H1 (cell line): ENCODE measurements around the gene PROZ. TPM values are rescaled to one million over a fixed set of nuclear protein-coding genes. Genes with fewer than 3 reads are reported as not detected.

Experiments
- CBX5 ChIP-seq: fragments of 300-800, 300-1000 bp; sonication (generic); IDR thresholded peaks from 2 replicates; pipeline ENCODE4 v1.7.1; 2016; ENCODE audit warnings: antibody characterized with exemption, low read length, low read depth
- CBX8 ChIP-seq: fragments of 300-800, 300-1000 bp; sonication (generic); IDR thresholded peaks from 2 replicates; pipeline ENCODE4 v1.7.1; 2016; ENCODE audit warnings: low read depth, low read length, borderline replicate concordance
- CHD1 ChIP-seq: IDR thresholded peaks from 2 replicates; pipeline ENCODE4 v1.6.1; 2012; ENCODE audit warnings: low read depth, low read length, improper control_type of control experiment
- GABPA ChIP-seq: IDR thresholded peaks from 2 replicates; pipeline ENCODE4 v1.6.1; 2011; ENCODE audit warnings: mild to moderate bottlenecking, low read length, moderate library complexity, borderline replicate concordance; ENCODE audit not compliant: insufficient read depth
- HDAC2 ChIP-seq, 2 experiments: fragments of 300-600 bp in 1 of 2; sonication (generic) in 1 of 2; IDR thresholded peaks; 2 replicates each; pipeline ENCODE4 v1.6.1; 2011 to 2012; ENCODE audit warnings: low read depth in 2 of 2, low read length in 2 of 2, mild to moderate bottlenecking in 2 of 2, moderate library complexity in 2 of 2, borderline replicate concordance in 1 of 2, inconsistent platforms in 1 of 2
- MAFK ChIP-seq: IDR thresholded peaks from 2 replicates; pipeline ENCODE4 v1.6.1; 2012; ENCODE audit warnings: low read depth, mild to moderate bottlenecking, improper control_type of control experiment, low read length
- NANOG ChIP-seq: IDR thresholded peaks from 2 replicates; pipeline ENCODE4 v1.6.1; 2011; ENCODE audit warnings: low read length, low read depth, mild to moderate bottlenecking, inconsistent platforms; ENCODE audit not compliant: insufficient read depth, poor library complexity, severe bottlenecking
- RNF2 ChIP-seq: fragments of 200-900, 300-1000 bp; sonication (generic); IDR thresholded peaks from 2 replicates; pipeline ENCODE4 v1.7.1; 2016; ENCODE audit warnings: borderline replicate concordance, low read depth, mild to moderate bottlenecking, antibody characterized with exemption, low read length; ENCODE audit not compliant: poor library complexity, severe bottlenecking; ENCODE audit errors: missing control alignments
- SP2 ChIP-seq: IDR thresholded peaks from 2 replicates; pipeline ENCODE4 v1.6.1; 2012; ENCODE audit warnings: mild to moderate bottlenecking, low read length, inconsistent platforms
- SUZ12 ChIP-seq: fragments of 200-600 bp; sonication (generic); IDR thresholded peaks from 2 replicates; pipeline ENCODE4 v1.6.1; 2012; ENCODE audit warnings: mild to moderate bottlenecking, inconsistent platforms, low read length, moderate library complexity, mixed read lengths
- polyA plus RNA-seq, 7 experiments: library from polyadenylated mRNA; depleted of rRNA in 3 of 7; stranded (reverse) in 5 of 7; unstranded in 2 of 7; fragments of >200 nt in 5 of 7; fragments of 200-250 nt in 2 of 7; gene quantifications; 1 replicate in 5 of 7; 2 replicates in 1 of 7; 4 replicates in 1 of 7; pipeline versions ENCODE4 v1.2.1 to v1.2.3, GENCODE V29; 2011 to 2013; ENCODE audit warnings: missing spikeins in 2 of 7, mixed read lengths in 2 of 7
- total RNA-seq: library from RNA; stranded (reverse); fragmentation: NEBNext Ultra II Directional; extraction: Animal tissue kit (Norgen Biotek cat#: 25700); gene quantifications from 2 replicates; pipeline ENCODE4 v1.2.1, GENCODE V29; 2021

Gene PROZ
- total and polyA plus RNA-seq, 2 of the 8 experiments (the other 6 are each of a cell fraction or from before 2014, with no cell fraction given): not detected

DNA sequence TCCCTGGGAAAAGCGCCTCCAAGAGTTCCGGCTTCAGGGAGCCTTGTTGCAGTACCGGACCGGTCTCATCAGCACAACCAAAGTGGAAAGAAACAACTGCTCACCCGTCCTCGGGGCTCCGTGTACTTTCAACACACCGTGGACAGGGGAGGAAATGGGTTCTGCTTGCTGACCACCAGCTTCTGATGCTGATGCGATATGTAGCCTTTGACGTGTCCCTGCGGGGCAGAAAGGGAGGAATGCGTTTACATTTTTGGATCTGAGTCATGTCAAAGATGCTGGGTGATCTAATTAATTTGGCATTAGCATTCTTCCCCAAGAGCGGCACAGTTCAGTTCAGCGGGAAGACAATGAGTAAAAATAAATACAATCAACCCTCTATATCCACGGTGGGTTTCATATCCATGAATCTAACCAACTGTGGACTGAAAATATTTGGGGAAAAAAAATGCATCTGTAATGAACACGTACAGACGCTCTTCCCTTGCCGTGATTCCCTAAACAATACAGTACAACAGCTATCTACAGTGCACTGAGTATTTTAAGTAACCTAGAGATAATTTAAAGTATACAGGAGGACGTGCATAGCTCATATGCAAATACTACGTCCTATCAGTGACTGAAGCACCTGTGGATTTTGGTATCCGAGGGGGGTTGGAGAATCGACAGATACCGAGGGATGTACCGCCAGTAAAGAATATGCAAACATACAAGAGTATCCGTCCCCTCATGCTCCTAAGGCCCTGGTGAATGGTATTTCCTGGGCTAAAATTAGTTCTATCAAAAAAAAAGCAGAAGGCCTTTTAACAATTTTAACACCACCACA lies 19.8 kb downstream of the PROZ start (continued):
- TF ChIP-seq SP2 (no peak), SUZ12 (no peak), RNF2 (no peak), CHD1 (no peak), NANOG (no peak), CBX8 (no peak), MAFK (no peak), HDAC2 (IDR thresholded peaks at IDR 0.05; ENCODE audit: borderline replicate concordance in 1 of 2, low read depth in 2 of 2, low read length in 2 of 2) (no peak), CBX5 (no peak), GABPA (no peak)
